HG03060 (cell line): ENCODE data around the gene SGK1.
"Not testable (repeated sequence)": the region's sequence is repeated elsewhere in the genome, so short reads cannot be mapped to it uniquely, and the experiment has no call there.

ENCODE experiments used
- ATAC-seq: cut with Tn5 transposase; IDR thresholded peaks from one replicate; pipeline ENCODE4 v1.9.1; 2021; ENCODE audit warnings: low read depth, moderate number of reproducible peaks; ENCODE audit not compliant: unreplicated experiment

The SGK1 gene

GRCh38 chr6:134308800-134309199 lies 9.1 kb downstream of the SGK1 start:
- no peak for ATAC-seq

GRCh38 chr6:134307870-134308269 lies 10.0 kb downstream of the SGK1 start:
- ATAC-seq, result no peak

- ATAC-seq, result no peak
Observed at GRCh38 chr6:134307075-134307474, 10.8 kb downstream of the SGK1 start.

GRCh38 chr6:134304381-134304780 lies 13.5 kb downstream of the SGK1 start:
- not testable (repeated sequence) for ATAC-seq

GRCh38 chr6:134303891-134304290 lies 14.0 kb downstream of the SGK1 start:
- no peak for ATAC-seq

- no peak for ATAC-seq
Observed at GRCh38 chr6:134299236-134299635, 18.7 kb downstream of the SGK1 start.

- ATAC-seq, result no peak
Observed at GRCh38 chr6:134296762-134297161, 21.1 kb downstream of the SGK1 start.

GRCh38 chr6:134295953-134296553 lies 21.9 kb downstream of the SGK1 start:
- no peak for ATAC-seq

- ATAC-seq, result no peak
Observed at GRCh38 chr6:134293659-134294161, 24.2 kb downstream of the SGK1 start.

GRCh38 chr6:134291156-134291555 lies 26.8 kb downstream of the SGK1 start:
- ATAC-seq, result no peak

- no peak for ATAC-seq
Observed at GRCh38 chr6:134289204-134289575, 28.7 kb downstream of the SGK1 start.

- ATAC-seq, result no peak
Observed at GRCh38 chr6:134288538-134289203, 29.2 kb downstream of the SGK1 start.

- no peak for ATAC-seq
Observed at GRCh38 chr6:134287859-134288537, 29.9 kb downstream of the SGK1 start.

- ATAC-seq, result no peak
Observed at GRCh38 chr6:134282816-134283215, 35.1 kb downstream of the SGK1 start.

- no peak for ATAC-seq
Observed at GRCh38 chr6:134281388-134281787, 36.5 kb downstream of the SGK1 start.

GRCh38 chr6:134278000-134278399 lies 39.9 kb downstream of the SGK1 start:
- no peak for ATAC-seq

GRCh38 chr6:134276891-134277377 lies 41.0 kb downstream of the SGK1 start:
- ATAC-seq, result not testable (repeated sequence)

- no peak for ATAC-seq
Observed at GRCh38 chr6:134272374-134272773, 45.5 kb downstream of the SGK1 start.

GRCh38 chr6:134267917-134268361 lies 50.0 kb downstream of the SGK1 start:
- ATAC-seq, result no peak

GRCh38 chr6:134266776-134267175 lies 51.1 kb downstream of the SGK1 start:
- no peak for ATAC-seq

GRCh38 chr6:134261766-134262165 lies 56.1 kb downstream of the SGK1 start:
- ATAC-seq, result no peak
